GM19438 (cell line): ENCODE data around the gene UEVLD.

ENCODE experiments used
- ATAC-seq: cut with Tn5 transposase; IDR thresholded peaks from one replicate; pipeline ENCODE4 v1.9.1; 2021; ENCODE audit warnings: low read depth; ENCODE audit not compliant: unreplicated experiment

The UEVLD gene

GRCh38 chr11:18590571-18590970 is 2.0 kb upstream of the UEVLD start:
- no peak for ATAC-seq

DNA sequence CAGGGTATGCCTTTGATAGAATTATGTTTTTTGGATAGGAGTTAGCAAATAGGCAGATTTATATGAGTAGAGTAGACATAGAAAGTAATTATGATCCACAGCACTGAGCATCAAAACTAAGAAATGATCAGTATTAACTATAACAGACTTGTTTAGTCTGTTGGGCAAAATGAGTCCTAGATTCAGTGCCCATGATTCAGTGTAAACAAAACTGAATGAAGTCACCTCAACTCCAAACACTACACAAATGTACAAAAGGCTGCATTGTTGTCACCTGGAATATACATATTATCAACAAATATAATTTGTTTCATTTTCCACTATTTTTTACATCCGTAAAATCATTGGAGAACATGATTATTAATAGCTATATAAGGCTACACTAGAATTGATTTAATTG is 6.7 kb downstream of the UEVLD start:
- no peak for ATAC-seq

GRCh38 chr11:18580113-18580766 is 8.3 kb downstream of the UEVLD start:
- ATAC-seq: no peak

DNA sequence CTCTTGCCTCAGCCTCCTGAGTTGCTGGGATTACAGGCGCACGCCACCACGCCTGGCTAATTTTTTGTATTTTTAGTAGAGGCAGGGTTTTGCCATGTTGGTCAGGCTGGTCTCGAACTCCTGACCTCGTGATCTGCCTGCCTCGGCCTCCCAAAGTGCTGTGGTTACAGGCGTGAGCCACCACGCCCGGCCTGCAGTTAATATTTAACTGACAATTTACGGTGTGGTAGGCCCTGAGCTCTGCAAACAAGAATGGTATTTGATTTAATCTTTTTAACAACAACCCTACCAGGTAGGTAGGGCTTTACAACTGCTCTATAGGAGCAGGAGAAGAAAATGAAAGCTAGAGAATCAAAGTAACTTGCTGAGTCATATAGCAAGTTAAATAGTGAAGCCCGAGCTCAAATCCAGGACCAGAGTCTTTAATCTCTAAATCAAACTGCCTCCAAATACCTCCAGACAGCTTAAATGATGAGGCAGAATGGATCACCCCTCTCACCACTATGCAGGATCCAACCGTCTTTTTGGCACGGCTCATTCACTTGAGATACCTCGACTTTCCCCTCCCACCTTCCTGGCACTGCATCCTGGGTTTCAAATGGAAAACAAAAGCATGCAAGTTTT is 9.4 kb downstream of the UEVLD start:
- no peak for ATAC-seq

DNA sequence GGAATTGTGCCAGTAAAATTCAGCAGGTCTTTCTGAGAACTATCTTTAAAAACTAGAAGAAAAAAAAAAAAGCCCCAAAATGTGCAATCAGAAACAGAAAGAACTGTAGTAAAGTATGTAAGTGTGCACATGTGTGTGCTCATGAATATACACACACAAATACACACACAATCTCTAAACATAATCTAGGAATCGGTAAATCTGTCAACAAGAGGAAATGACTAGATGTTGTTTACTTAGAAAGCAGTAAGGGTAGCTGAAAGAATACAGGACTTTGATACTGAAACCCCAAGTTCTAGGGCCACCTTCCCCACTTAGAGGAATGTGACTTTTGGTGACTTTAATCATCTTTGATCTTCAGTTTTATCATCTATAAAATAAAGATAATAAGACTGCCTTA is 13.2 kb downstream of the UEVLD start:
- ATAC-seq: no peak

GRCh38 chr11:18567081-18567480 is 21.5 kb downstream of the UEVLD start:
- no peak for ATAC-seq

DNA sequence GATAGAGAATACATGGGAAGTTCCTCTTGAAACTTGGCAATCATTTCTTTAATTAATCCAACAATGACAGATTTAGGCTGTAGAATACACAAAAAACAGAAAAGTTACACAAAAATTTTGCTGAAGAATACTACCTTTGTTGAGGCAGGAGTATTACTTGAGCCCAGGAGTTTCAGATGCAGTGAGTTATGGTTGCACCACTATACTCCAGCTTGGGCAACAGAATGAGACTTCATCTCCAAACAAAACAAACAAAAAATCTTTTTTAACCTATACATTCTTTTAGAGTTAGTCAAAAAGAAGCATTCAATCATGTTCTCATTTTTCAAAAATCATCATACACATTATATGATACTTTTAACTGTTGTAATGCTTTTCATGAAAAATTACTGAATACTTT is 22.1 kb downstream of the UEVLD start:
- ATAC-seq: no peak

DNA sequence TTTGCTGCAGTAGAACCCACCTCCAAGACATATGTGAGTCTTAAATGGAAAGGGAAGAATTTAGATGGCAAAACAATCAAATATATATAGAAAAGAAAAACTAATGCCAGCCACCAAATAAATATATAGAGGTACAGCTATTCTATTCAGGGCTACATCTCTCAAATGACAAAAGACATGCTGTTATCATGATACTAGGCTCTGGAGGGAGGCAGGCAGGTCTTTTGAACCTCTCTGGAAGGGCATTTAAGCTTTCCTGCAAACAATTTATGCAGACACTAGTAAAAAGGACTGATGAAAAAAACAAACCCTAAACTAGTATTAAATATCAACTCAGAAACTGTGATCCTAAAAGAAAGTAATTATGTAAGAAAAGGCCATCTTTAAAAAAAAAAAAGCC is 24.4 kb downstream of the UEVLD start:
- ATAC-seq: no peak

DNA sequence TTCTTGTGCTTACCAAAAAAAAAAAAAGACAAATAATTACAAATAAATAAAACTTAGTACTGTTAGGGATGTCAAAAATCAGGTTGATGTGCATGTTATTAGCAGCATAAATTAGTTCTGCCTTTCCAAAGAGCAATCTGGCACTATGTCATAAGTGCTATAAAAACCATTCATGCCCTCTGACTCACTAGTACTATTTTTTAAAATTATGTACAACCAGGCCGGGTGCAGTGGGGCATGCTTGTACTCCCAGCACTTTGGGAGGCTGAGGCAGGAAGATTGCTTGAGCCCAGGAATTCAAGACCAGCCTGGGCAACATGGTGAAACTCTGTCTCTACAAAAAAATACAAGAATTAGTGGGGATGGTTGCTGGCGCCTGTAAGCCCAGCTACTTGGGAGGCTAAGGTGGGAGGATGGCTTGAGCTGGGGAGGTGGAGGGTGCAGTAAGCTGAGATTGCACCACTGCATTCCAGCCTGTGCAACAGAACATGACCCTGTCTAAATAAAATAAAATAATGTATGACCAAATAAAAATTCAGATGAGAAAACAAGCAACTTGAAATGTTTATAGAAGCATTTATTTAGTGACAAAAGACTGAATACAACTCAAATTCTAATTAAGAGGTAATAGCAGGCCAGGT is 25.3 kb downstream of the UEVLD start:
- ATAC-seq: no peak

DNA sequence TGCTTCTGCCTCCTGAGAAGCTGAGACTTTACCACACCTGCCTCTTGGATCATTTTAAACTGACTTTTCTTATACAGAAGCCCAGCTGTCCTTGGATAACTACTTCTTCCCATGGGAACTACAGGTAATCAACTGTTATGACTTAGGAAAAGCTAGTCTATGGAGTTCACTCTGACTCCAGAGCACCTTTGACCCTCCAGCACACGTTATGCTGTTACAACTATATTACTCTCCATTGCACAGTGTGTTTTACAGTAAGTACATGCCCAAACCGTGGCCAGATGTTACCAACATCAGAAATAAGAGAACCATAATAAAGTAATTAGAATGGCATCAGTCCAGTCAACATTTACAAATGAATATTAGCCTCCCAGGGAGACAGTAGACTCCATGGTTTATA is 40.5 kb downstream of the UEVLD start:
- ATAC-seq: no peak

- no peak for ATAC-seq
These were observed 48.1 kb downstream of the UEVLD start for GRCh38 chr11:18540207-18541009.

DNA sequence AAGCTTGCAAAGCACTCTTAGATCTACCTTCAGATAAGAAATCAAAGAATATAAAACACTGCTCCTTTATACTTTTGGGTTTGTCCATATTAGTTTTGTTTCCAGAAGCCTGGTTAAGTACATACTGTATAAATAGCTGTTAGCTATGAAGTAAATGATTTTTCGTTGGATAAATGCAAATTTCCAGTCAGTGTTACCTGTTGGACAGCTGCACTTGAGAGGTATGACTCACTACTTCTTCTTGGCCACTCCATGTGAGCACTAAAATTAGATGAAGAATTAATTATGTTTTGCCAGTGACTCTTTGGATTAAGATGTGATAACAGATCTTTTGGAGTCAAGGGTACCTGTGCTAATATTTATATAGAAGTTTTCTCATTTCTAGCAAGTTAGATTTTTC is 52.3 kb downstream of the UEVLD start:
- no peak for ATAC-seq

DNA sequence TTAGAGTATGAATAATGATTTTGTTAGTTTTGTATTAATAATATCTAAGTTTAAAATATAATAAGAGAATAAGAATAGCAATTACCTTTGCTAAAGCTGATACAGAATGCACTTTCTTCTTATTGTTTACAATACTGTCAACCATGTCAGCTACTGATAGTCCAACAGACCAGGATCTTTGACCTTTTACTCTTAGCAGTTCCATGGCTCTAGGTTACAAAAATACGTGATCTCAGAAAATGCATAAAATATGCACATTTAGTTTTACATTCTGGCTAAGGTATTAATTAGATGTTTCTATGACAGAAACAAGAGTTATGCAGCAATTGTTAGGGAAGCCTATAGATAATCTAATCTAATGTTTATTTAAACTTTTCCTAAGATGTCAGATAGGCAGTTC is 54.3 kb downstream of the UEVLD start:
- ATAC-seq: no peak

GRCh38 chr11:18533365-18533764 is 55.2 kb downstream of the UEVLD start:
- ATAC-seq: no peak

- no peak for ATAC-seq
These were observed 61.0 kb downstream of the UEVLD start for GRCh38 chr11:18527512-18527911.

DNA sequence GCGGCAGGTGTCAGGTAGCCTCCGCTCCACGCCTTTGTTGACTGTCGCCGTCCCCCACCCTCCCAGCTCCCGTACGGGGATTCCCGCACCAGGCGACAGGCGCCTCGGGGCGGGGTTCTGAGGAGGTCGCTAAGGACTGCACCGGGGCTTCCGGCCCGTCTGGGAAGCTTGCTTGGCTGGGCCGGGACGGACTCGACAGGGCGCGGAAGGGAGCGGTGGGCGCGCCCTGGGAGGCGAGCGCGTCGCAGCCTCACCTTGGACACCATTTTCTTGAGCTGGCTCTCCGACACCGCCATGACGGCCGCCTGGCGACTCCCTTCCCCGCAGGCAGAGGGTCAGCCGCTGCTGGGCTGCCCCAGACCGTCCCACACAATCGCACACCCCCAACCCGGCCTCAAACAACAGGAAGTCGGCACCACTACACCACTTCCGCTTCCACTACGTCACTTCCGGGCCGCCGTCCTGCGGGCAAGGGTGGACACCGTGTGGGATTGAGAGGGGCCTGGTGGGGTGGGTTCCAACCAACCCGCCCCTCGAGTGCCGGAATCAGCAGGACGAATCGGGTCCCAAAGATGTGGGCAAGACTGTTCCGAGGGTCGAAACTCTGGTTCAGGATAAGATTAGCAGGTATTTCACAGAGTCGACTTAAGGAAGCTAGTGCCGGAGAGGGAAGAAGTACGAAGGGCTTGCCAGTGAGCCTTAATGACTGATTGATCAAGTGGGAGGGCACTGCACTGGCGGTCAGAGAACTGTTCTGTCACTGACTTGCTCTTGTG is 61.8 kb downstream of the UEVLD start, which contains the start of gene TSG101:
Gene TSG101 (minus strand): TSS at position 422 of the 776 bp plus-strand sequence. CDS start 126 bp downstream, at position 296.
- peak; percentile 96 for ATAC-seq

GRCh38 chr11:18526130-18526520 is 62.4 kb downstream of the UEVLD start:
- ATAC-seq: no peak

GRCh38 chr11:18524248-18524647 is 64.3 kb downstream of the UEVLD start:
- ATAC-seq: no peak

DNA sequence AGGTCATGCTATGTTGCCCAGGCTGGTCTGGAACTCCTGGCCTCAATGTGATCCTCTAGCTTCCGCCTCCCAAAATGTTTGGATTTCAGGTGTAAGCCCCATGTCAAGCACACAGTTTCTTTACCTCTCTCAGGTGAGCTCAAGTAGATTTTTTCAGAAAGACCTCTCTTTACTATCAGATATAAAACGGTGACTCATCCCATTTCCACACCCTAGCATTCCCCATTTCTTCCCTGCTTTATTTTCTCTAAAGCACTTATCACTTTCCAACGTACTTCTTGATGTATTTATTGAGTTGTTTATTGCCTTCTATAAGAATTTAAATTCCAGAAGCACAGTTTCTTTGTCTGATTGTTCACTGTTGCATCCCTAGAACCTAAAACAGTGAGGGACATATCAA is 65.5 kb downstream of the UEVLD start:
- no peak for ATAC-seq

DNA sequence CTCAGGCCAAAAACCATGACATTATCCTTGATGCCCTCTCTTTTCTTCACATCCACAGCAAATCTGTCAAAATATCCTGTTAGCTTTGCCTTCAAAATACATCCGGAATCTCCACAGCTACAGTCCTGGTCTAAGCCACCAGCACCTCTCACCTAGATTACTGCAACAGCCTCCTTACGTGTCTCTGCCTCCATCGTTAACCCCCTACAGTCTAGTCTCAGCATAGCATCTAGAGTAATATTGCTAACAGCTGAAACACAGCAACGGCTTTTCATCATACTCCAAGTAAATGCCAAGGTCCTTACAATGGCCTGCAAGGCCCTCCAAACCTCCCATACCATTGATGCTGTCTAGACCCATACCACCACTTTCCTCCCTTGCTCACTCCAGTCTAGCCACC is 66.1 kb downstream of the UEVLD start:
- ATAC-seq: no peak
